ENCODE measurements around the gene ARL14EPL.

ARL14EPL gene

GRCh38 chr5:116002116-116002906, 30.0 kb upstream of the ARL14EPL start:
- Histone ChIP-seq H3K9me3 (ENCODE audit: insufficient read depth, low read depth, low read length) (no peaks in the 10 kb centered on the region), H3K4me1 (ENCODE audit: insufficient read depth, low read length, poor library complexity, severe bottlenecking) (no peaks in the 10 kb centered on the region), H4K20me1 (ENCODE audit: insufficient read depth, low read length, poor library complexity, severe bottlenecking) (no peaks in the 10 kb centered on the region), H3K4me2 (ENCODE audit: low read depth, low read length, poor library complexity, severe bottlenecking) (no peak overlapping the region), H3K4me3 (ENCODE audit: low read length, poor library complexity, severe bottlenecking) (no peak overlapping the region), H2AFZ (ENCODE audit: low read length) (no peak overlapping the region), H3K9ac (ENCODE audit: low read depth, low read length, poor library complexity, severe bottlenecking) (no peak overlapping the region), H3F3A (ENCODE audit: low read depth) (no peaks in the 10 kb centered on the region), H3K36me3 (ENCODE audit: insufficient read depth, low read length) (no peaks in the 10 kb centered on the region), H3K79me2 (ENCODE audit: insufficient read depth, low read length) (no peaks in the 10 kb centered on the region), H3K27me3 (ENCODE audit: insufficient read depth, low read length, poor library complexity, severe bottlenecking) (no peaks in the 10 kb centered on the region), H3K9me2 (replicated peaks; ENCODE audit: low read depth, low read length) (no peaks in the 10 kb centered on the region)
- no peak for TF ChIP-seq EZH2phosphoT487 (IDR thresholded peaks at IDR 0.05; ENCODE audit: borderline replicate concordance)
- TF ChIP-seq CTCF (conservative IDR thresholded peaks at IDR 0.05; ENCODE audit: low read length), result no peak

GRCh38 chr5:116004248-116004647, 28.0 kb upstream of the ARL14EPL start:
- no peaks in the 10 kb centered on the region for H3K36me3 ChIP-seq (ENCODE audit: insufficient read depth, low read length)
- no peaks in the 10 kb centered on the region for H3F3A ChIP-seq (ENCODE audit: low read depth)
- no peaks in the 10 kb centered on the region for H3K27me3 ChIP-seq (ENCODE audit: insufficient read depth, low read length, poor library complexity, severe bottlenecking)

GRCh38 chr5:116009806-116010205, 22.5 kb upstream of the ARL14EPL start:
- Histone ChIP-seq H3K79me2 (ENCODE audit: insufficient read depth, low read length) (no peaks in the 10 kb centered on the region), H3K9me3 (ENCODE audit: insufficient read depth, low read depth, low read length) (no peaks in the 10 kb centered on the region), H3K9ac (ENCODE audit: low read depth, low read length, poor library complexity, severe bottlenecking) (no peak overlapping the region), H3K27me3 (ENCODE audit: insufficient read depth, low read length, poor library complexity, severe bottlenecking) (no peaks in the 10 kb centered on the region), H3F3A (ENCODE audit: low read depth) (no peaks in the 10 kb centered on the region), H3K36me3 (ENCODE audit: insufficient read depth, low read length) (no peaks in the 10 kb centered on the region), H4K20me1 (ENCODE audit: insufficient read depth, low read length, poor library complexity, severe bottlenecking) (no peaks in the 10 kb centered on the region), H3K4me2 (ENCODE audit: low read depth, low read length, poor library complexity, severe bottlenecking) (no peak overlapping the region), H2AFZ (ENCODE audit: low read length) (no peak overlapping the region), H3K9me2 (replicated peaks; ENCODE audit: low read depth, low read length) (no peaks in the 10 kb centered on the region), H3K4me1 (ENCODE audit: insufficient read depth, low read length, poor library complexity, severe bottlenecking) (no peaks in the 10 kb centered on the region), H3K4me3 (ENCODE audit: low read length, poor library complexity, severe bottlenecking) (no peak overlapping the region)
- no peak for TF ChIP-seq CTCF (conservative IDR thresholded peaks at IDR 0.05; ENCODE audit: low read length)
- no peak for TF ChIP-seq EZH2phosphoT487 (IDR thresholded peaks at IDR 0.05; ENCODE audit: borderline replicate concordance)

More at GRCh38 chr5:116004248-116004647, 28.0 kb upstream of the ARL14EPL start:
- H3K9ac ChIP-seq (ENCODE audit: low read depth, low read length, poor library complexity, severe bottlenecking), result no peak overlapping the region
- H3K4me3 ChIP-seq (ENCODE audit: low read length, poor library complexity, severe bottlenecking), result no peak overlapping the region
- no peaks in the 10 kb centered on the region for H3K9me2 ChIP-seq (replicated peaks; ENCODE audit: low read depth, low read length)
- H2AFZ ChIP-seq (ENCODE audit: low read length), result no peak overlapping the region
- H3K4me1 ChIP-seq (ENCODE audit: insufficient read depth, low read length, poor library complexity, severe bottlenecking), result no peaks in the 10 kb centered on the region
- no peaks in the 10 kb centered on the region for H4K20me1 ChIP-seq (ENCODE audit: insufficient read depth, low read length, poor library complexity, severe bottlenecking)
- no peak overlapping the region for H3K4me2 ChIP-seq (ENCODE audit: low read depth, low read length, poor library complexity, severe bottlenecking)
- no peaks in the 10 kb centered on the region for H3K9me3 ChIP-seq (ENCODE audit: insufficient read depth, low read depth, low read length)
- H3K79me2 ChIP-seq (ENCODE audit: insufficient read depth, low read length), result no peaks in the 10 kb centered on the region
- TF ChIP-seq CTCF (conservative IDR thresholded peaks at IDR 0.05; ENCODE audit: low read length) (no peak), EZH2phosphoT487 (IDR thresholded peaks at IDR 0.05; ENCODE audit: borderline replicate concordance) (no peak)

Measured in Loucy (cell line).